ENCODE measurements around the gene SULT1A1.
A peak's percentile ranks its signal among the peaks of the same experiment; 100 is the strongest.
"Not testable (repeated sequence)": the region's sequence is repeated elsewhere in the genome, so short reads cannot be mapped to it uniquely, and the experiment has no call there.

The SULT1A1 gene

GRCh38 chr16:28609631-28610594, at the start of gene SULT1A1:
SULT1A1 (minus strand) TSS chr16:28610044; CDS start chr16:28608855, 1,189 bp downstream.
- peak; percentile 49 for DNase-seq (ENCODE audit: low spot score)

DNA sequence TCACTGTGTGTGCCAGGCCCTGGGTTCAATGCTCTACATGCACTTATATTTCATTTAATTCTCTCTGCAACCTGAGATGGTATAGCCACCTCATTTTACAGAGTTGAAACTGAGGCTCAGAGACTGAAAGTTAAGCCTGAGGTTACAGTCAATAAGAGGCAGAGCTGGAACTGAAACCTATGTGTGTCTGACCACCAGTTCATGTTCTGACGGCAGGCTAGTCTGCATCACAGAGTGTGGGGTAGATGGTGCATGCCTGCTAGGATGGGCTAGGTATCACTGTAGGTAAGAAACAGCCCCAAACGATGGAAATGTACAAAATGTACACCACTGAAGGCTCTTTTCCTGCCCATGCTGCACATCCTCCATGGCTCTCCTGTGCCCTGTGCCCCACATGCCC, 30.1 kb upstream of the SULT1A1 start:
- DNase-seq (ENCODE audit: low spot score) = not testable (repeated sequence)

GRCh38 chr16:28638359-28638758, 28.5 kb upstream of the SULT1A1 start:
- not testable (repeated sequence) for DNase-seq (ENCODE audit: low spot score)

- not testable (repeated sequence) for DNase-seq (ENCODE audit: low spot score)
Observed at GRCh38 chr16:28637765-28638164, 27.9 kb upstream of the SULT1A1 start, which contains the start of gene NPIPB8. NPIPB8 (plus strand) TSS chr16:28638065; CDS start chr16:28638361, 296 bp downstream.

DNA sequence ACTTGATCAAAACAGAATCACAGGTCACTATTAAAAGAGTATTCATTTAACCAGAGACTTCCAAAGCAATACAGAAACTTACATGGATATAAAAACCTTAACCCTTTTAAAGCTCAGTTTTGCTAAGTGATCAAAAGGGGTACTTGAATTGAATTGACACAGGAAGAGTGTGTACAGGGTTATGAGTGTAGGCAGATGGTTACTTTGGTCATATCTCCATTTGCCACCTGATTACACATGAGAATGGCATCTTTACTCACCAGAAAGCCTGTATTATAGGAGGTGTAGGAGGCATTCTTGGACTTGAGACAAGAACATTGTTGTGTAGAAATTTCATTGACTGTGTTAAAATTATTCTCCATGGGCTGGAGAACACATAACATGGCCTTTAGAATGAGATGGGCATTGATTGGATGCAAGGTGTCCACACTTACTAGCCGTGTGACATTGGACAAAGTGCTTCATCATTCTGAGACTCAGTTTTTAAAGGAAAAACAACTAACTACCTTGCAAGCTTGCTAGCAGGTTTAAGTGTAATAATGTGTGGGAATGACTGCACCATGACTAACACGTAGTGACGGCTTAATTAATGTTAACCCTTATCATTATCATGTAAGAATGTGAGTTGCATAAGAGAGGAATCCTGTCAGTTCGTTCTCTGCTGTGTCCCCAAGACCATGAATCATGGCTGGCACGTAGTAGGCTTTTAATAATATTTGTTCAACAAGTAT, 26.4 kb upstream of the SULT1A1 start:
- peak; percentile 83 for DNase-seq (ENCODE audit: low spot score)

DNA sequence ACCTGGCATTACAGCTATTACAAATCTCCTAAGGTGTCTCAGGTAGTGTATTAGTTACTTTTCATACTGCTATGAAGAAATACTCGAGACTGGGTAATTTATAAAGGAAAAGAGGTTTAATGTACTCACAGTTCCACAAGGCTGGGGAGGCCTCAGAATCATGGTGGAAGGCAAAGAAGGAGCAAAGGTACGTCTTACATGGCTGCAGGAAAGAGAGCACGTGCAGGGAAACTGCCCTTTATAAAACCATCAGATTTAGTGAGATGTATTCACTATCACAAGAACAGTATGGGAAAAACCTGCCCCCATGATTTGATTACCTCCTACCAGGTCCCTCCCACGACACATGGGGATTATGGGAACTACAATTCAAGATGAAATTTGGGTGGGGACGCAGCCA, 21.1 kb upstream of the SULT1A1 start:
- DNase-seq (ENCODE audit: low spot score) = not testable (repeated sequence)

DNA sequence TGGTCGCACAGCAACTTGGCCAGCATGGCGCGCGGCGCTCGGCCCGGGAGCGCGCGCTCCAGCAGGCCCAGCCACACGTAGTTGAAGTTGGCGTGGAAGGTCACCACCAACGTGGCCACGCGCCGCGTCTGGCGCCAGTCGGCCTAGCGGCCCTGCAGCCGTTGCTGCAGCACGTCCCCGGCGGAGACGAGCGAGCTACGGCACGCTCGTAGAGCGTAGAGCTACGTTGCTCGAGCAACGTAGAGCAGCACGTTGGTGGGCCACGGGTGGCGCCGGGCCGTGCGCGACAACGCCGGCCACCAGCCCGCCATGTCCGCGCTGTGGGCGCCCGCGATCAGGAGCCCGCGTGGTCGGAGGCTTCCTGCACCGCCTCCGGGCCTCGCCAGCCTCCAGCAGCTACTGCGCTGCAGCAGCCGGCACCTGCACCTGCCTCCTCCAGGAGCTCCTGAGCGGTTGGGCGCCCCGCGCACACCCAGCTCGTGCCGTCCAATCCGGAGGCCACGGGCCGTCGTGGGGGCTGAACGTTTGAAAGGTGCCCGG, 13.4 kb upstream of the SULT1A1 start:
- peak; percentile 62 for DNase-seq (ENCODE audit: low spot score)

GRCh38 chr16:28622532-28623171, 12.8 kb upstream of the SULT1A1 start:
- peak; percentile 0 for DNase-seq (ENCODE audit: low spot score)

- DNase-seq (ENCODE audit: low spot score) = peak; percentile 0
Observed at GRCh38 chr16:28621481-28622155, 11.8 kb upstream of the SULT1A1 start.

DNA sequence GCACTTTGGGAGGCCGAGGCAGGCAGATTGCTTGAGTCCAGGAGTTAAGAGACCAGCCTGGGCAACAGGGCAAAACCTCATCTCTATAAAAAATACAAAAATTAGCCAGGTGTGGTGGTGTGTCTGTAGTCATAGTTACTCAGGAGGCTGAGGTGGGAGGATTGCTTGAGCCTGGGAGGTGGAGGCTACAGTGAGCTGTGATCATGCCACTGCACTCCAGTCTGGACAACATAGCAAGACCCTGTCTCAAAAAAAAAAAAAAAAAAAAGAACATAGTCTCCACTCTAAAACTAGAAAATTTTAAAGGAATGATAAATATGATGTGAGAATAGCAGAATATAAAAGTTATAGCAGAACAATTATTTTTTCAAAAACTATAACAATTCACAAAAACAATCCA, 10.5 kb upstream of the SULT1A1 start:
- not testable (repeated sequence) for DNase-seq (ENCODE audit: low spot score)

GRCh38 chr16:28617874-28618273, 8.0 kb upstream of the SULT1A1 start:
- peak; percentile 64 for DNase-seq (ENCODE audit: low spot score)

- DNase-seq (ENCODE audit: low spot score) = no peak
Observed at GRCh38 chr16:28616636-28617035, 6.8 kb upstream of the SULT1A1 start.

- not testable (repeated sequence) for DNase-seq (ENCODE audit: low spot score)
Observed at GRCh38 chr16:28616224-28616577, 6.4 kb upstream of the SULT1A1 start.

DNA sequence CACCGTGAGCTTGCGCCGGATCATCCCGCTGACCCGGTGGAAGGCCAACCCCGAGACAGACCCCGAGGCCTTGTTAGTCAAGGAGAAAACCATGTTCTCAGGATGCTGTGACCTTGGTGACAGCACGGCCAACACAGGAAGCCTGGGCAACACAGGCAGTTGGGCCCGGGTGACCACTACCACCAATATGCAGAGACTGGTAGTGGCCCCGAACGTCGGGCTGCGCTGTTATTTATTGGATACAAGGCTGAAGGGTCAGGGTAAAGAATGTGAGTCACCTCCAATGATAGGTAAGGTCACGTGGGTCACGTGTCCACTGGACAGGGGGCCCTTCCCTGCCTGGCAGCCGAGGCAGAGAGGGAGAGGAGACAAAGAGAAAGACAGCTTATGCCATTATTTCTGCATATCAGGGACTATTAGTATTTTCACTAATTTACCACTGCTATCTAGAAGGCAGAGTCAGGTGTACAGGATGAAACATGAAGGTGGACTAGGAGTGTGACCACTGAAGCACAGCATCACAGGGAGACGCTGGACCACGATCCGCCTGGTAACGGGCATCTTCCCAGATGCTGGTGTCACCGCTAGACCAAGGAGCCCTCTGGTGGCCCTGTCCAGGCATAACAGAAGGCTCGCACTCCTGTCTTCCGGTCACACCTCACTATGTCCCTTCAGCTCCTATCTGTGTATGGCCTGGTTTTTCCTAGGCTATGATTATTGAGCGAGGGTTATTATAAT, 5.8 kb upstream of the SULT1A1 start:
- DNase-seq (ENCODE audit: low spot score) = peak; percentile 42

- not testable (repeated sequence) for DNase-seq (ENCODE audit: low spot score)
Observed at GRCh38 chr16:28614561-28614960, 4.7 kb upstream of the SULT1A1 start.

DNA sequence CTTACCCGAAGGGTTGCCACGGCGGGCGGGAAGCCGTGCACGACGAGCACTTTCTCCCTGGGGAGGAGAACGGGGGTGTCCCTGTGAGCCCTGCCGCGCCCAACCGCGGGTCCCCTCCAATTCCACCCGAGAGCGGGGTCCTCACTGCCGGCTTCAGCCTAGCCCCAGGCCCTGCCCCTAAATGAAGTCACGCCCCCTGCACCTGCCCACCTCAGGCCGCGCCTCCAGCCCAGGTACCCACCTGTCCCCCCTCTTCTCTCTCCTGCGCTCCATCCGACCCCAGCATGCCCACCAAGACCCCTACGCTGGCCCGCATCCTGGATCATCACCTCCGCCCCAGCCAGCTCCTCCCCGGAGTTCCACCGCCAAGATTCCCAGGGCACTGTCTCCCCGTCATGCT, 4.1 kb upstream of the SULT1A1 start:
- DNase-seq (ENCODE audit: low spot score) = not testable (repeated sequence)

GRCh38 chr16:28612359-28613280, 2.8 kb upstream of the SULT1A1 start:
- not testable (repeated sequence) for DNase-seq (ENCODE audit: low spot score)

- no peak for DNase-seq (ENCODE audit: low spot score)
Observed at GRCh38 chr16:28610595-28611191, 849 bp upstream of the SULT1A1 start.

Data from kidney tubule cell (primary cell).